Epithelial cell of esophagus (primary cell): ENCODE measurements around the gene MAGI2.

ENCODE experiments used
- DNase-seq: peaks from one replicate; pipeline ENCODE4 v3.0.0; 2010; ENCODE audit warnings: low read depth
- H3K4me3 ChIP-seq: 2 replicates; pipeline ENCODE4 v1.5.1; 2011; ENCODE audit warnings: mild to moderate bottlenecking, low read length, control low read depth
- CTCF ChIP-seq: IDR thresholded peaks from 2 replicates; pipeline ENCODE4 v1.5.1; 2011; ENCODE audit warnings: low read depth, mild to moderate bottlenecking, low read length, control low read depth, inconsistent platforms; ENCODE audit not compliant: insufficient read depth; ENCODE audit errors: missing control alignments

Gene MAGI2

GRCh38 chr7:78024591-78024990 lies 1428.9 kb downstream of the MAGI2 start:
- H3K4me3 ChIP-seq: no peak overlapping the region
- TF ChIP-seq CTCF: no peak
- no peak for DNase-seq

GRCh38 chr7:78023191-78023590 lies 1430.3 kb downstream of the MAGI2 start:
- no peak for TF ChIP-seq CTCF
- DNase-seq: no peak
- no peak overlapping the region for H3K4me3 ChIP-seq

- DNase-seq: no peak
- no peak for TF ChIP-seq CTCF
These were observed 1431.3 kb downstream of the MAGI2 start for GRCh38 chr7:78022165-78022564.

GRCh38 chr7:78020874-78021249 lies 1432.6 kb downstream of the MAGI2 start:
- H3K4me3 ChIP-seq: no peak overlapping the region
- TF ChIP-seq CTCF: no peak
- DNase-seq: no peak

More at GRCh38 chr7:78022165-78022564, 1431.3 kb downstream of the MAGI2 start:
- no peak overlapping the region for H3K4me3 ChIP-seq

GRCh38 chr7:78020136-78020873 lies 1433.2 kb downstream of the MAGI2 start:
- TF ChIP-seq CTCF: peak; percentile 81
- peak; percentile 77 for DNase-seq
- peak overlapping the region; percentile 53 for H3K4me3 ChIP-seq

- DNase-seq: peak; percentile 65
- peak overlapping the region; percentile 53 for H3K4me3 ChIP-seq
- peak; percentile 3 for TF ChIP-seq CTCF
These were observed 1433.9 kb downstream of the MAGI2 start for GRCh38 chr7:78019447-78020135.
